Naive B cell (primary cell): Measurements from ENCODE around the gene RBFOX2. TPM values are rescaled to one million over a fixed set of nuclear protein-coding genes. Genes with fewer than 3 reads are reported as not detected.
"Not testable (repeated sequence)": the region's sequence is repeated elsewhere in the genome, so short reads cannot be mapped to it uniquely, and the experiment has no call there.

Source experiments
- ATAC-seq, 2 donors: fragments of 150-1000 bp; cut with Tn5 transposase; 2 replicates each; pipeline ENCODE4 v1.10.0; 2021; ENCODE audit warnings: low read depth in 2 of 2, mild to moderate bottlenecking in 2 of 2, moderate library complexity in 2 of 2
- DNase-seq: peaks from one replicate; pipeline ENCODE4 v3.0.0; 2022
- H3K27ac Mint-ChIP-seq, 6 donors: one replicate each; pipeline ENCODE4 v1.8.0; 2020 to 2022; ENCODE audit warnings: mild to moderate bottlenecking in 6 of 6, mixed read lengths in 6 of 6, moderate library complexity in 5 of 6, inconsistent platforms in 2 of 6
- H3K27me3 Mint-ChIP-seq, 3 donors: one replicate each; pipeline ENCODE4 v1.8.0; 2021 to 2022; ENCODE audit warnings: mixed read lengths in 3 of 3, mild to moderate bottlenecking in 1 of 3
- H3K36me3 Mint-ChIP-seq, 2 donors: one replicate each; pipeline ENCODE4 v1.8.0; 2020 to 2022; ENCODE audit warnings: mixed read lengths in 2 of 2, inconsistent platforms in 1 of 2, mild to moderate bottlenecking in 1 of 2
- H3K4me1 Mint-ChIP-seq, 3 donors: one replicate each; pipeline ENCODE4 v1.8.0; 2020 to 2022; ENCODE audit warnings: mixed read lengths in 3 of 3, inconsistent platforms in 1 of 3, mild to moderate bottlenecking in 1 of 3, moderate library complexity in 1 of 3
- H3K4me3 Mint-ChIP-seq, 8 donors: one replicate each; pipeline ENCODE4 v1.8.0; 2020 to 2022; ENCODE audit warnings: mild to moderate bottlenecking in 8 of 8, mixed read lengths in 8 of 8, moderate library complexity in 8 of 8, inconsistent platforms in 2 of 8
- H3K9me3 Mint-ChIP-seq, 7 donors: one replicate each; pipeline ENCODE4 v1.8.0; 2020 to 2022; ENCODE audit warnings: mixed read lengths in 7 of 7, mild to moderate bottlenecking in 5 of 7, inconsistent platforms in 2 of 7, moderate library complexity in 1 of 7
- polyA plus RNA-seq, 6 donors: library from polyadenylated mRNA; unstranded; fragments of 300-500 nt; fragmentation: Illumina TruSeq; gene quantifications; one replicate each; pipeline ENCODE4 v1.2.3, GENCODE V29; 2021; ENCODE audit warnings: low read depth in 6 of 6

The RBFOX2 gene
- polyA plus RNA-seq, 6 donors from 2014 or later = not detected

- Mint-ChIP-seq H3K9me3 (peaks cover 0 to 1% (median under 1%) of the 10 kb centered on the region in 7 donors), H3K4me3 (peak overlapping the region in 1 of 8 donors; percentile 59), H3K36me3 (no peaks in the 10 kb centered on the region), H3K27me3 (peaks cover 66 to 76% (median 71%) of the 10 kb centered on the region in 3 donors), H3K4me1 (peaks cover 11 to 12% (median 11%) of the 10 kb centered on the region in 3 donors), H3K27ac (no peak overlapping the region)
- ATAC-seq (no peak), DNase-seq (no peak)
Observed at GRCh38 chr22:36032611-36033010, 4.0 kb upstream of the RBFOX2 start.

- Mint-ChIP-seq H3K4me3 (peak overlapping the region; percentile 69 to 90 (median 86)), H3K27ac (peak overlapping the region in 2 of 6 donors; percentile 24 to 58), H3K9me3 (peaks cover 0 to 1% (median 0%) of the 10 kb centered on the region in 7 donors), H3K27me3 (peaks cover 71 to 76% (median 71%) of the 10 kb centered on the region in 3 donors), H3K36me3 (no peaks in the 10 kb centered on the region), H3K4me1 (peaks cover 14 to 15% (median 15%) of the 10 kb centered on the region in 3 donors)
- ATAC-seq (no peak), DNase-seq (no peak)
Observed at GRCh38 chr22:36029406-36029755, 757 bp upstream of the RBFOX2 start.

- ATAC-seq (peak; percentile 22 to 31), DNase-seq (peak; percentile 14)
- Mint-ChIP-seq H3K36me3 (no peaks in the 10 kb centered on the region), H3K27ac (peak overlapping the region in 4 of 6 donors; percentile 12 to 62 (median 46)), H3K4me1 (peaks cover 14 to 15% (median 15%) of the 10 kb centered on the region in 3 donors), H3K9me3 (peaks cover 0 to 1% (median 0%) of the 10 kb centered on the region in 7 donors), H3K27me3 (peaks cover 77 to 82% (median 82%) of the 10 kb centered on the region in 3 donors), H3K4me3 (peak overlapping the region; percentile 60 to 95 (median 84))
Observed at GRCh38 chr22:36027935-36028645, 534 bp downstream of the RBFOX2 start.

- DNase-seq = no peak
- ATAC-seq = peak; percentile 36 to 43
- H3K27me3 Mint-ChIP-seq = peaks cover 74 to 76% (median 76%) of the 10 kb centered on the region in 3 donors
- peaks cover 14 to 15% (median 15%) of the 10 kb centered on the region in 3 donors for H3K4me1 Mint-ChIP-seq
- peak overlapping the region in 4 of 6 donors; percentile 12 to 82 (median 56) for H3K27ac Mint-ChIP-seq
- H3K36me3 Mint-ChIP-seq = no peaks in the 10 kb centered on the region
- H3K4me3 Mint-ChIP-seq = peak overlapping the region; percentile 60 to 95 (median 84)
- H3K9me3 Mint-ChIP-seq = peaks cover 0 to 1% (median 0%) of the 10 kb centered on the region in 7 donors
Observed at GRCh38 chr22:36027579-36027934, 1.1 kb downstream of the RBFOX2 start.

- ATAC-seq (no peak), DNase-seq (no peak)
- peaks cover 0 to 1% (median 0%) of the 10 kb centered on the region in 7 donors for H3K9me3 Mint-ChIP-seq
- no peak overlapping the region for H3K27ac Mint-ChIP-seq
- H3K27me3 Mint-ChIP-seq = peaks cover 69 to 75% (median 72%) of the 10 kb centered on the region in 3 donors
- no peaks in the 10 kb centered on the region for H3K36me3 Mint-ChIP-seq
- peak overlapping the region in 1 of 8 donors; percentile 84 for H3K4me3 Mint-ChIP-seq
- peaks cover 14 to 15% (median 15%) of the 10 kb centered on the region in 3 donors for H3K4me1 Mint-ChIP-seq
Observed at GRCh38 chr22:36026741-36027140, 1.9 kb downstream of the RBFOX2 start.

- H3K27ac Mint-ChIP-seq = no peak overlapping the region
- peaks cover 61 to 73% (median 66%) of the 10 kb centered on the region in 3 donors for H3K27me3 Mint-ChIP-seq
- no peak for DNase-seq
- peaks cover 16 to 21% (median 20%) of the 10 kb centered on the region in 3 donors for H3K4me1 Mint-ChIP-seq
- peaks cover 0 to 6% (median 2%) of the 10 kb centered on the region in 7 donors for H3K9me3 Mint-ChIP-seq
- H3K36me3 Mint-ChIP-seq = peaks cover 4 to 6% of the 10 kb centered on the region in 2 donors
- ATAC-seq = no peak
- H3K4me3 Mint-ChIP-seq = no peak overlapping the region
Observed at GRCh38 chr22:36022697-36023096, 5.9 kb downstream of the RBFOX2 start.

GRCh38 chr22:36022162-36022561, 6.5 kb downstream of the RBFOX2 start:
- peaks cover 16 to 22% (median 21%) of the 10 kb centered on the region in 3 donors for H3K4me1 Mint-ChIP-seq
- H3K27ac Mint-ChIP-seq = no peak overlapping the region
- H3K27me3 Mint-ChIP-seq = peaks cover 61 to 73% (median 65%) of the 10 kb centered on the region in 3 donors
- ATAC-seq (no peak), DNase-seq (no peak)
- peaks cover 4 to 6% of the 10 kb centered on the region in 2 donors for H3K36me3 Mint-ChIP-seq
- peaks cover 0 to 6% (median 2%) of the 10 kb centered on the region in 7 donors for H3K9me3 Mint-ChIP-seq
- no peak overlapping the region for H3K4me3 Mint-ChIP-seq

GRCh38 chr22:36021606-36022153, 6.9 kb downstream of the RBFOX2 start:
- Mint-ChIP-seq H3K4me1 (peaks cover 16 to 27% (median 26%) of the 10 kb centered on the region in 3 donors), H3K27me3 (peaks cover 58 to 74% (median 64%) of the 10 kb centered on the region in 3 donors), H3K36me3 (peaks cover 4 to 6% of the 10 kb centered on the region in 2 donors), H3K9me3 (peaks cover 0 to 6% (median 2%) of the 10 kb centered on the region in 7 donors), H3K27ac (no peak overlapping the region), H3K4me3 (no peak overlapping the region)
- ATAC-seq = no peak
- DNase-seq = no peak

GRCh38 chr22:36020865-36021264, 7.8 kb downstream of the RBFOX2 start:
- ATAC-seq, H3K27ac Mint-ChIP-seq, H3K36me3 Mint-ChIP-seq, H3K4me3 Mint-ChIP-seq, DNase-seq, H3K9me3 Mint-ChIP-seq: not testable (repeated sequence)
- peaks cover 58 to 74% (median 67%) of the 10 kb centered on the region in 3 donors for H3K27me3 Mint-ChIP-seq
- peaks cover 16 to 35% (median 33%) of the 10 kb centered on the region in 3 donors for H3K4me1 Mint-ChIP-seq

- Mint-ChIP-seq H3K27ac (peak overlapping the region; percentile 92 to 99 (median 94)), H3K9me3 (peaks cover 0 to 6% (median 2%) of the 10 kb centered on the region in 7 donors), H3K4me1 (peaks cover 16 to 40% (median 33%) of the 10 kb centered on the region in 3 donors), H3K4me3 (peak overlapping the region; percentile 2 to 81 (median 32)), H3K36me3 (peaks cover 4 to 6% of the 10 kb centered on the region in 2 donors), H3K27me3 (peaks cover 60 to 85% (median 69%) of the 10 kb centered on the region in 3 donors)
- ATAC-seq (peak; percentile 97 to 98), DNase-seq (peak; percentile 83)
Observed at GRCh38 chr22:36017651-36018091, 11.0 kb downstream of the RBFOX2 start.

- peaks cover 60 to 86% (median 66%) of the 10 kb centered on the region in 3 donors for H3K27me3 Mint-ChIP-seq
- ATAC-seq = no peak
Observed at GRCh38 chr22:36016684-36017083, 11.9 kb downstream of the RBFOX2 start.

GRCh38 chr22:36015811-36016529, 12.7 kb downstream of the RBFOX2 start:
- ATAC-seq = no peak
- peaks cover 0 to 6% (median 2%) of the 10 kb centered on the region in 7 donors for H3K9me3 Mint-ChIP-seq
- H3K4me1 Mint-ChIP-seq = peaks cover 16 to 40% (median 33%) of the 10 kb centered on the region in 3 donors
- peaks cover 64 to 91% (median 69%) of the 10 kb centered on the region in 3 donors for H3K27me3 Mint-ChIP-seq
- peak overlapping the region in 3 of 6 donors; percentile 41 to 84 (median 73) for H3K27ac Mint-ChIP-seq
- peaks cover 4 to 6% of the 10 kb centered on the region in 2 donors for H3K36me3 Mint-ChIP-seq
- no peak overlapping the region for H3K4me3 Mint-ChIP-seq
- no peak for DNase-seq

More at GRCh38 chr22:36016684-36017083, 11.9 kb downstream of the RBFOX2 start:
- DNase-seq = no peak
- Mint-ChIP-seq H3K4me3 (peak overlapping the region in 1 of 8 donors; percentile 12), H3K4me1 (peaks cover 16 to 40% (median 33%) of the 10 kb centered on the region in 3 donors), H3K27ac (peak overlapping the region in 3 of 6 donors; percentile 47 to 86 (median 68)), H3K36me3 (peaks cover 4 to 6% of the 10 kb centered on the region in 2 donors), H3K9me3 (peaks cover 0 to 6% (median 2%) of the 10 kb centered on the region in 7 donors)
